T-helper 2 cell (primary cell): ENCODE results near the gene SAE1.
A peak's percentile ranks its signal among the peaks of the same experiment; 100 is the strongest.

ENCODE experiments used
- DNase-seq, 5 experiments: peaks; one replicate each; pipeline versions ENCODE4 v3.0.0 to v3.0.0-alpha.2; 2012 to 2022

The SAE1 gene

GRCh38 chr19:47107202-47107952 is 23.3 kb upstream of the SAE1 start:
- DNase-seq: peak in 1 of 5 experiments; percentile 78

DNA sequence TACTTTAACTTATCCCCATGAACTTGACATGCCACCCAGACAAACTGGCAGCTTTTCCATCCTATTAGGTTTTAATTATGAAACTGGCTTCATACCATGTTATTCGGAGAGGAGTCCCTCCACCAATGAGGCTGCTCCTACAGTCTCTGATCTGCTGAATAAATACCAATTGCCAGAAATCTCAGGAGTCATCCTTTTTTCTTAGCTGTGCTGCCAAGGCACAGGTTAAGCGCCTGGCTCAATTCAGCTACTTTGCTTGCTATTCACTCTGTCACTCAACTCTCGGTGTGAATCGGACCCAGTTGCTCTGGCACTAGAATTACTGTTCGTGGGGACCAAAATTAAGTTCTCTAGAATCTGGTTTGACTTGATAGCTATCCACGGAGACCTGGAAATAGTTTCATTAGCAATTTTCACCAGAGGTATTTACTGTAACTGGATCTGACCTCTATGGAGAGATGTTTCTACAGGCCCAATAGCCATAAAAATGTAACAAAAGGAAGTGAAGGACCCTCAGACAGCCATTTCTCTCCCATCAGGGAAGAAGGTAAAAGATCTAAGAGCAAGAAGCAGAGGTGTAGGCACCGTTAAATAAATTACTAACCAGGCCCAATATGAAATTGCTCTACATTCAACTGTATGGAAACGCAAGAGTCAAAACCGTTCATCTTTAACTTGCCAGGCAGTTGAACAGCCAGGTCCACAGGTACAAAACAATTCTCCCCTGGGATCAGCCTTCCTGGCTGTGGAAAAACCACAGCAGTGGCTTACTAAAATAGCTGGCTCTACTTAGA is 22.5 kb upstream of the SAE1 start:
- peak in 1 of 5 experiments; percentile 43 for DNase-seq

DNA sequence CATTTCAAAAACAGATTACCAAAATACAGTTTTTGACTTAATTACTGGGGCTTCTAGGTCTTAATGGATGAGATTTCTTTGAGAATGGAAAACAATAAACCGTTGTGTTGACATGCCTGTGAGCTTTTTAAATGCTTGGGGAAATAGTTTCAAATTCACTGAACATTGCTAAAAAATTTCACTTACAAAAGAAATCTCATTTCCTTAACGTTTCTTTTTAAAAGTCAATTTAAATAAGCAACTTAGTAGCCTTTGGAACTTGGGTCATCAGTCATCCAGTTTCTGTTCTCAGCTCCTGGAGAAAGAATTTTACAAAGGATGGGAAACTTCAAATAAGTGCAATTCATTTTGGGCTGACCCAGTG is 21.5 kb upstream of the SAE1 start:
- DNase-seq: no peak

- peak in 3 of 5 experiments; percentile 19 to 90 (median 48) for DNase-seq
Measured at GRCh38 chr19:47109541-47110375, 20.9 kb upstream of the SAE1 start.

DNA sequence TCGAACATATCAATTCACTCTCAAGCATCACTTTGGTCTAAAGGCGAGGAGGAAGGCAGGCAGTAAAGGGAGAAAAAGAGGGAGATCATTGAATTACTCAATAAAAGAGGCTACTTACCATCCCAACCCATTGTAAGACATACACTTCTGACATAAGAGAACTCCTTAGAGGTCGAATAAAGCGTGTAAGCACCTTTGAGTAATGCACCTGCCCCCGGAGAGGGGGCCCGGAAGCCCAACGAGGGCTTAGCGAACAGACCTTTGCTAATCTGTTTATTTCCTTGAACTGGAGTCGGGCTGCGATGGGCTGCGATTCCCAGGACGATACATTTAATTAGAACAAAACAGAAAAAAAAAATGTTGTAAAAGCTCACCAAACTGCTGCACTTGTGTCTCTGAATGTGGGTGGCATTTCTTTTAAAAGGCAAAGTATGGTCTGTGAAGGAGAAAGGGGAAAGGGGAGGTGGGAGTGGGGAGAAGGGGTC is 20.1 kb upstream of the SAE1 start:
- peak in 3 of 5 experiments; percentile 33 to 66 (median 40) for DNase-seq

GRCh38 chr19:47111006-47111621 is 19.5 kb upstream of the SAE1 start:
- peak in 3 of 5 experiments; percentile 30 to 62 (median 61) for DNase-seq

GRCh38 chr19:47111682-47112165 is 18.9 kb upstream of the SAE1 start:
- DNase-seq: no peak

GRCh38 chr19:47112166-47112996 is 18.3 kb upstream of the SAE1 start:
- DNase-seq: peak; percentile 71 to 97 (median 82)

DNA sequence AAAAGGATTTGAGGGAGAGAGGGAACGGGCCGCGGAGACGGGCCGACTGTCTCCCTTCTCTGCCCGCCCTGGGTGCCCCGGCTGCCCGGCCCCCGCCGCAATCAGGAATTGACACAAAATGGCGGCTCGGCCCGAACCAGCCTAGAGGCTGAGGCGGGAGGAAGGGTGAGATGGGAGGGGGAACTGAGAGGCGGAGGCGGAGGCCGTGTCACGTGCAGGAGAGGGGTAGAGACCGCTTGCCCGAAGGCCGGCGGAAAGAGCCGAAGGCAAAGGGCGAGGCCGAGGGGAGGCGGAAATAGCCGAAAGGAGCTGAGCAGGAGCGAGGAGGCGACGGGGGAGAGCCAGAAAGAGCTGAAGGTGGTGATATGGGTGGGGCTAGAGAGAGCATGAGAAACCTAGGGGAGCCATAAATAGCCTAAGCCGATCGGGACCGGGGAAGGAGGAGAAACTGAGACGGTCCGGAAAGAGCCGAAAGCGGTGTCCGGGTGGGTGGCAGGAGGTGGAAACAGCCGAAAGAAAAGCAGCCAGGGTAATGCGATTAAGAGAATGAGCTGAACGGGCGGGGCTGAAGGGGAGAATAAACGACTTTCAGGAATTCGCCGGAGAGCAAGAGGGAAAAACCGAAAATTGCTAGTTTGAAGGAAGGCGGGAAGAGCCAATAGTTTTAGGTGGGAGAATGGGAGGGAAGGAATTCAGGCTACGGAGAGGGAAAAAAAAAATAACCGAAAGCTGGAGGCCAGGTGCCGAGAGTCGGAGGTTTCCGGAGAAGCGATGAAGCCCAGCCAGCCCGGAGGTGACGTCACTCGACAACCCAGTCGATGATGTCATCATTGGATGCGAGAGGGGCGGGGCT is 17.4 kb upstream of the SAE1 start, which contains the start of gene ZC3H4:
TSS of gene ZC3H4 (minus strand) at position 780 of the 853 bp plus-strand sequence. CDS start 1,192 bp downstream, outside the sequence.
- peak; percentile 96 to 100 (median 99) for DNase-seq

DNA sequence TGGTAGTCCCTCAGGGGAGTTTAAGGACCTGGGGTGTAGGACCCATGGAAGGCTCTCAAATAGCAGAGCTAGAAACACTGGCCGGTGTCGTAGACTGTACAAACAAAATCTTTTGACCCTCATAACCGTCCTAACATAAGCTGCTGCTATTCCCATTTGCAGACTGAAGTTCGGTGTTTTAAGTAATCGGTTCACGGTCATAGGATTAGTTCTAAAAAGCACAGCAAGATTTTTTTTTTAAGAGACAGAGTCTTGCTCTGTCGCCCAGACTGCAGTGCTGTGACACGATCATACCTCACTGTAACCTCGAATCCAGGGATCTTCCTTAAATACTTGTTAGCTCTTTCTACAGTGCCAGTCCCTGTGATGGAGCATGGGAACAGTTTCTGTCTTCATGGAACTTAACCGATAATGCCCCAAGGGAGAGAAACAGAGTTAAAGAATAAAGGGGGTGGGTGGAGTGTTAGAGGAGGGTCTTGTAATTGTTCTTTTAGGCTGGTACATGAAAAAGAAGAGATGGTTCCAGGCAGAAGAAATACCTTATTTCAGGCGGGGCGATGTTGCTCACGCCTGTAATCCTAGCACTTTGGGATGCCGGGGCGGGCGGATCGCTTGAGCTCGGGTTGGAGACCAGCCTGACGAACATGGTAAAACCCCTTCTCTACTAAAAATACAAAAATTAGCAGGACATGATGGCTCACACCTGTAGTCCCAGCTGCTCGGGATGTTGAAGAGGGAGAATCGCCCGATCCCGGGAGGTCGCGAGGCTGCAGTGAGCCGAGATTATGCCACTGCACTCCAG is 16.6 kb upstream of the SAE1 start:
- no peak for DNase-seq

DNA sequence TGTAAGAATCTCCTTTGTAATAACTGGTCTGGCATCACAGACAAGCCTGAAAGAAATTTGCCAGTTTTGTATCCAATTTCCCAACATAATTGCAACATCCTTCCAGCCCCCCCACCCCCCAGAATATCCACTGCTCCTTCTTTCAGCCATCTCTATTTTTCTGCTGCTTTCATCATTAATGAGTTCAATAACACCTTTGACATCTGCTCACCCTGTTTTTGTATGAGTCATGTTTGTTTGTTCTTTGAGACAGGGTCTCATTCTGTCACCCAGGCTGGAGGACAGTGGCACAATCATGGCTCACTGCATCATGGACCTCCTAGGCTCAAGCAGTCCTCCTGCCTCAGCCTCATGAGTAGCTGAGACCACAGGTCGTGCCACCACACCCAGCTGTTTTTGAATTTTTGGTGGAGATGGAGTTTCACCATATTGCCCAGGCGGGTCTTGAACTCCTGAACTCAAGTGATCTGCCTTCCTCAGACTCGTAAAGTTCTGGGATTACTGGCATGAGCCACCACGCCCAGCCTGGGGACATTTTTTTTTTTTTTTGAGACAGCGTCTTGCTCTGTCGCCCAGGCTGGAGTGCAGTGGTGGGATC is 10.1 kb upstream of the SAE1 start:
- DNase-seq: no peak

DNA sequence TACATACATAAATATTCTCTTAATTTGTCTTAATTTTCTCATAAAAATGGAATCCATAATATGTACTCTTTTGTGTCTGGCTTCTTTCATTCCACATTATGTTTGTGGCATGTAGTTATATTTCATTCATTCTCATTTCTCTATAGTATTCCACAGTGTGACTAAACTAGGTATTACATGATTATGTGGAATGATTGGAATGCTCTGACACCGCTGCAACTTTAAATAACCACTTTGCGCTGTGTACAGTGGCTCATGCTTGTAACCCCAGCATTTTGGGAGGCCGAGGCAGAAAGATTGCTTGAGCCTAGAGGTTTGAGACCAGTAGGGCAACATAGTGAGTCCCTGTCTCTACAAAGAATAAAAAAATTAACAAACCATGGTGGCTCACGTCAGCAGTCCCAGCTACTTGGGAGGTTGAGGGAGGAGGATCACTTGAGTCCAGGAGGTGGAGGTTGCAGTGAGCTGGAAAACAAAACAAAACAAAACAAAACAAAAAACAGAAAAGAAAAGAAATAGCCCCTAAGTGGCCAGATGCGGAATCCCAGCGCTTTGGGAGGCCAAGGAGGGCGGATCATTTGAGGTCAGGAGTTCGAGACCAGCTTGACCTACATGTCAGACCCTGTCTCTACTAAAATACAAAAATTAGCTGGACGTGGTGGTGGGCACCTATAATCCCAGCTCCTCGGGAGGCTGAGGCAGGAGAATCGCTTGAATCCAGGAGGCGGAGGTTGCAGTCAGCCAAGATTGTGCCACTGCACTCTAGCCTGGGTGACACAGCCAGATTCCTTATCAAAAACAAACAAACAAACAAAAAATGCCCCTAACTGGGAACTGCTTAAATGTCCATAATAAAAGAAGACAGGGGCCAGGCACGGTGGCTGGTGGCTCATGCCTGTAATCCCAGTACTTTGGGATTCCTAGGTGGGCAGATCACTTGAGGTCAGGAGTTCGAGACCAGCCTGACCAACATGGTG is 8.0 kb upstream of the SAE1 start:
- DNase-seq: no peak

DNA sequence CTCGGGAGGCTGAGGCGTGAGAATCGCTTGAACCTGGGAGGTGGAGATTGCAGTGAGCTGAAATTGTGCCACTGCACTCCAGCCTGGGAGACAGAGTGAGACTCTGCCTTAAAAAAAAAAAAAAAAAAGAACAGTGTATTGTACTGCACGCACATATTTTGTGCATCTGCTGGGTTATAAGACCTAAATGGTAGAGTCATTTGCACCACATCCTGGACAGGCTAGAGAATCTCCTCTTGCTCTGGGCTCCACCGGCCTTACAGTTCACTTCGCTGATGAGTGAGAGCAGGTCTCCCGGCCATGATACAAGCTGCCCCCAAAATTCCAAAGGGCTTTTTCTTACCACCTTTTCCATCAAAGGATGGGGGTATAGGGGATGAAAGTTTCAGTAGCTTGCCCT is 7.2 kb upstream of the SAE1 start:
- no peak for DNase-seq

DNA sequence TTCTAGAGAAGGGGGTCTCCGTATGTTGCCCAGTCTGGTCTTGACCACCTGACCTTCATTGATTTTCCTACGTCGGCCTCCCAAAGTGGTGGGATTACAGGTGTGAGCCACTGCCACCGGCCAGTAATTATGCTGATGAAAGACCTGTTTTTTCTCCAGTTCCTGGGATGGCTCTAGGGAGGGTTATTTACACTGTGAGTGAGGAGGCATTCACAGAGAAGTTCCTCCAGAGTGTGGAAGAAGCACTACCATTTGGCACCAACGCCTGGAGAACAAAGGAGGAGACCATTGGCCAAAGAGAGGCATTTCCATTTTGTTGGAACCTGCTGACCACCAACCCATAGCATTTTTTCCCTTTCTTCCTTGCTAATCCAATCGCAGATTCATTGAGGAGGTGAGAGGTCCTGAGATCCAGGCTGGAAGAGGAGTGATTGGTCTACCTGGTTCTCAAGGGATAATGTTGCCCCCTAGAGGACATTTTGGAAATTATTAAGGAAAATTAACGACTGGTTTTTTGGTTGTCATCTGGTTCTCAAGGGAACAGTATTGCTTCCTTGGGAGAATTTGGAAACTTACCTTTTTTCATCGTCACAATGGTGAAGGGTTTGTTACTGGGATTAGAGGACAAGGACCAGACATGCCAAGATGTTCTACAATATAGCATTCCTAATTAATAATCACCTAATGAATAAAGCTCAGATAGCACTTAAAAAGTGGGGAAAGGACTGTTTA is 5.5 kb upstream of the SAE1 start:
- DNase-seq: peak in 2 of 5 experiments; percentile 41 to 55

- DNase-seq: no peak
Measured at GRCh38 chr19:47125669-47125938, 5.0 kb upstream of the SAE1 start.

DNA sequence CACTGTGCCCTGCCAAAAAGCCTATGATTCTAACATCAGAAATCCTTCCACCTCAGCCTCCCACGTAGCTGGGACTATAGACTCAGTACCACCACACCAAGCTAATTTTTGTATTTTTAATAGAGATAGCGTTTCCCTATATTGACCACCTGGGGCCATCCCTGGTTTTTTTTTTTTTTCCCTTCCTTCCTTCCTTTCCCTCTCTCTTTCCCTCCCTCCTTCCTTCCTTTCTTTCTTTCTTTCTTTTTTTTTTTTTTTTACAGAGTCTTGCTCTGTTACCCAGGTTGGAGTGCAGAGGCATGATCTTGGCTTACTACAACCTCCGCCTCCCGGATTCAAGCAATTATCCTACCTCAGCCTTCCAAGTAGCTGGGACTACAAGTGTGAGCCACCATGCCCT is 1.1 kb upstream of the SAE1 start:
- DNase-seq: no peak

DNA sequence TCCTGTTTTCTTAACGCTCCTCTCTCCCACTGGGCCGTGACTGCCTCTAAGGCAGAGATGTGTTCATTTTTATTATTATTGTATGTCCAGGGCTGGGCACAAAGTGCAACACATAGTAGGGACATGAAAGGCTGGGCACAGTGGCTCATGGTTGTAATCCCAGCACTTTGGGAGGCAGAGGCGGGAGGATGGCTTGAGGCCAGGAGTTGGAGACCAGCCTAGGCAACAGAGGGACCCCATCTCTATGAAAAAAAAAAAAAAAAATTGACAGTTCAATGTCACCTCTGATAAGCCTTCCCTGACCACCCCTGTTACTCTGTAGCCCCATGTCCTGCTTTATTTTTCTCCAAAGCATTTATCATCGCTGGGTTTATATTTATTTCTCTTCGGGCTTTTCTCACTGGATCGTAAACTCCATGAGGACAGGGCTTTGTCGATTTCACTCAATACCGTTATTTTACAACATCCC is 481 bp upstream of the SAE1 start:
- no peak for DNase-seq
